GM12878 (cell line): ENCODE data around the gene BET1.

ENCODE experiments used
- CBX3 ChIP-seq: fragments of 200-600 bp; sonication (generic); IDR thresholded peaks from 2 replicates; pipeline ENCODE4 v1.6.1; 2016; ENCODE audit warnings: low read depth, borderline replicate concordance
- EZH2 ChIP-seq: IDR thresholded peaks from 2 replicates; pipeline ENCODE4 v1.6.1; 2012; ENCODE audit warnings: low read depth, mild to moderate bottlenecking, control low read depth, inconsistent platforms, low read length, borderline replicate concordance; ENCODE audit not compliant: control insufficient read depth
- SMC3 ChIP-seq: IDR thresholded peaks from 2 replicates; pipeline ENCODE4 v1.6.1; 2011; ENCODE audit warnings: low read length, improper control_type of control experiment, borderline replicate concordance

- TF ChIP-seq EZH2 (no peak), CBX3 (no peak), SMC3 (no peak)
Observed at GRCh38 chr7:94044806-94045205, 40.7 kb upstream of the BET1 start.
